Kidney (tissue), 14 donors: ENCODE results near the gene SMTN. TPM values are rescaled to one million over a fixed set of nuclear protein-coding genes. Genes with fewer than 3 reads are reported as not detected.

Experiments used
- DNase-seq, 5 donors: peaks; one replicate each; pipeline ENCODE4 v3.0.0-alpha.2; 2013 to 2020
- FAIRE-seq: peaks from 2 replicates; lab custom pipeline; 2012; peaks lifted over from hg19 to GRCh38; lab: Jason Lieb, UNC
- H3K27ac ChIP-seq, 2 donors: one replicate each; pipeline ENCODE4 v1.7.0; 2013; ENCODE audit warnings: low read depth in 2 of 2, low read length in 2 of 2, inconsistent platforms in 1 of 2
- H3K27me3 ChIP-seq: one replicate; pipeline ENCODE4 v1.7.1; 2013; ENCODE audit warnings: low read length, inconsistent platforms; ENCODE audit not compliant: control insufficient read depth, insufficient read depth
- H3K36me3 ChIP-seq, 3 donors: one replicate each; pipeline versions ENCODE4 v1.7.0 to v1.7.1; 2013; ENCODE audit warnings: low read length in 3 of 3, control low read depth in 1 of 3, inconsistent platforms in 1 of 3; ENCODE audit not compliant: insufficient read depth in 3 of 3, control insufficient read depth in 2 of 3
- H3K4me1 ChIP-seq, 3 donors: one replicate each; pipeline versions ENCODE4 v1.7.0 to v1.7.1; 2013; ENCODE audit warnings: low read length in 3 of 3, inconsistent platforms in 1 of 3, low read depth in 1 of 3; ENCODE audit not compliant: control insufficient read depth in 2 of 3, insufficient read depth in 2 of 3
- H3K4me3 ChIP-seq, 3 donors: one replicate each; pipeline versions ENCODE4 v1.7.0 to v1.8.1; 2013; ENCODE audit warnings: low read length in 3 of 3, control low read depth in 1 of 3, inconsistent platforms in 1 of 3
- H3K9ac ChIP-seq, 3 donors: one replicate each; pipeline versions ENCODE4 v1.7.0 to v1.7.1; 2013; ENCODE audit warnings: low read length in 3 of 3, control low read depth in 1 of 3, inconsistent platforms in 1 of 3
- H3K9me3 ChIP-seq, 3 donors: one replicate each; pipeline versions ENCODE4 v1.7.0 to v1.7.1; 2013; ENCODE audit warnings: low read length in 3 of 3, control low read depth in 1 of 3, inconsistent platforms in 1 of 3; ENCODE audit not compliant: control insufficient read depth in 2 of 3, insufficient read depth in 1 of 3
- CTCF ChIP-seq: IDR thresholded peaks from 3 replicates; pipeline ENCODE4 v1.5.1; 2012; ENCODE audit warnings: mild to moderate bottlenecking, moderate library complexity, borderline replicate concordance; ENCODE audit not compliant: insufficient read depth; ENCODE audit errors: extremely low read depth
- intact Hi-C: fragments of 100-400 bp; cut with DNase I; formaldehyde crosslinking; loops from one replicate; pipeline ENCODE4 v1.11.1; 2022
- polyA plus RNA-seq: library from polyadenylated mRNA; stranded (reverse); fragments of 350-450 nt; fragmentation: Illumina TruSeq; extraction: RNeasy Lipid Tissue Mini Kit (QIAGEN cat#74804); gene quantifications from one replicate; pipeline ENCODE4 v1.2.3, GENCODE V29; 2014; ENCODE audit warnings: low read depth, low replicate concordance; ENCODE audit not compliant: insufficient read depth
- total RNA-seq: library from RNA; stranded (reverse); fragmentation: NEBNext Ultra II Directional; extraction: Animal tissue kit (Norgen Biotek cat#: 25700); gene quantifications from one replicate; pipeline ENCODE4 v1.2.1, GENCODE V29; 2021
- donor health status: control.
- donor health status: control.
- donor health status: control.
- donor health status: control.
- donor health status: control.
- donor health status: DM: yes; HTN: yes; CAD: no.
- donor health status: Normal renal cell carcinoma (clear cell type).

Gene SMTN
- total and polyA plus RNA-seq, 2 donors from 2014 or later, result 64.4 to 67.7 TPM

DNA sequence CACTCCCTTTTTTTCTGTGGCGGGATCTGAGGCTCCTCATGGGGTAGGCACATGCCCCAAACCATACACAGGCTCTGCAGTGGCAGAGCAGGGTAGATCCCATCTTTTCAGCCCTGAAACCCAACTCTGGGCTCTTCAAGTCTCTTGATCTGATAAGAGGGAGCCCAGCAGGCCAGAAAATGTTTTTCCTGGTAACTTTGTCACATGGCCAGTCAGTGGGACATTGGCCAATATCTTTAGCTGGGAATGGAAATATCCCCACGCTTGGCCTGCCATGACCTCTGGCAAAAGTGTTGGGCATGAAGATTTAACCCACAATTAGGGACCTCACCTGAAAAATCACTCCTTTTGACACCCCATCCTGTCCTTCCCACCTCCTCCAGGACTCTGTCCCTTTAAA, 49.8 kb downstream of the SMTN start:
- no peak for TF ChIP-seq CTCF
- H3K27ac ChIP-seq, result peak overlapping the region; percentile 55 to 91
- H3K9ac ChIP-seq, result no peak overlapping the region
- H3K4me3 ChIP-seq, result no peak overlapping the region
- intact Hi-C loops, result no loop called here
- peaks cover 0 to 8% (median 0%) of the 10 kb centered on the region in 3 donors for H3K4me1 ChIP-seq
- DNase-seq, result no peak
- H3K9me3 ChIP-seq, result no peaks in the 10 kb centered on the region
- peaks cover 0 to 2% (median 0%) of the 10 kb centered on the region in 3 donors for H3K36me3 ChIP-seq
- FAIRE-seq, result no peak
- H3K27me3 ChIP-seq, result no peaks in the 10 kb centered on the region

DNA sequence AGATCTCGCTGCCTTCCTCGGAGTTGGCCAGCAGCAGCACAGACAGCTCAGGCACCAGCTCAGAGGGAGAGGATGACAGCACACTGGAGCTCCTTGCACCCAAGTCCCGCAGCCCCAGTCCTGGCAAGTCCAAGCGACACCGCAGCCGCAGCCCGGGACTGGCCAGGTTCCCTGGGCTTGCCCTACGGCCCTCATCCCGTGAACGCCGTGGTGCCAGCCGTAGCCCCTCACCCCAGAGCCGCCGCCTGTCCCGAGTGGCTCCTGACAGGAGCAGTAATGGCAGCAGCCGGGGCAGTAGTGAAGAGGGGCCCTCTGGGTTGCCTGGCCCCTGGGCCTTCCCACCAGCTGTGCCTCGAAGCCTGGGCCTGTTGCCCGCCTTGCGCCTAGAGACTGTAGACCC, 52.8 kb downstream of the SMTN start:
- Histone ChIP-seq H3K4me1 (peaks cover 0 to 3% (median 0%) of the 10 kb centered on the region in 3 donors), H3K9me3 (no peaks in the 10 kb centered on the region), H3K27ac (no peak overlapping the region), H3K4me3 (no peak overlapping the region), H3K36me3 (no peaks in the 10 kb centered on the region), H3K9ac (no peak overlapping the region), H3K27me3 (no peaks in the 10 kb centered on the region)
- intact Hi-C loops, result no loop called here
- TF ChIP-seq CTCF, result no peak
- FAIRE-seq, result no peak
- DNase-seq, result no peak

DNA sequence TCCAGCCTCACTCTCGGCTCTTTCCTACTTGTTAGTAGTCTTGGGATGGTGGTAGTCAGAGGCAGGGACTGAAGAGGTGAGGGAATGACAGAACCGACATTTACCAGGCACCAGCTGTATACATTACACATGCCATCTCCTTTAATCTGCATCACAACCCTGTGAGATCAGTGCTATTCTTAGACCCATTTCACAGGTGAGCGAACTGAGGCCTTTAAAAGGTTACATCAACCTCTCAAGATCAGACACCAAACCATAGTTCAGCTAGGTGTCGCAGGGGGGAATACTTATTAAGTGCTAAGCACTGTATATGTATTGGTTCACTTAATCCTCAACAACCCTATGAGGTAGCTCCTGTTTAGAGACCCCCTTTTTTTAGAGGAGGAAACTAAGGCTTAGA, 53.6 kb downstream of the SMTN start:
- Histone ChIP-seq H3K27ac (no peak overlapping the region), H3K9ac (no peak overlapping the region), H3K27me3 (no peaks in the 10 kb centered on the region), H3K4me1 (peaks cover 0 to 3% (median 0%) of the 10 kb centered on the region in 3 donors), H3K9me3 (no peaks in the 10 kb centered on the region), H3K36me3 (no peaks in the 10 kb centered on the region), H3K4me3 (no peak overlapping the region)
- FAIRE-seq (no peak), DNase-seq (no peak)
- TF ChIP-seq CTCF, result no peak
- intact Hi-C loops, result no loop called here

DNA sequence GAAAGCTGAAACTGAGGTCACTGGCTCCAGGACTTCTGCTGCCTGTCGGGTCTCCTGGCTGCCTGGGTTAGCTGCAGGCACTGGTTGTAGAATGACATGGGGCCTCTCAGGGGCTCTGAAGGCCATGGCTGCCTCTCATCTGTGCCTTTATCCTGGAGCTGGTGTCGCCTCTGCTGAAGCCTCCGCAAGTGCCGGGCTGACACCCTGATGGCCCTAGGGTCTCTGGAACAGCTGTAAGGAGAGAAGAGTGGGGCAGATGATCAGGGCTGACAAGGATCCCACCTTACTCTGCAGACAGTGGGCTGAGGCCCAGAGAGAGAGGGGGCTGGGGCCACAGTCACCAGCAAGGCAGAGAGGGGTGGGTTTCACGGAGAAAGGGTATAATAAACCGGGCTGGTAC, 54.6 kb downstream of the SMTN start:
- Histone ChIP-seq H3K27ac (no peak overlapping the region), H3K4me3 (no peak overlapping the region), H3K27me3 (no peaks in the 10 kb centered on the region), H3K36me3 (no peaks in the 10 kb centered on the region), H3K9me3 (no peaks in the 10 kb centered on the region), H3K9ac (no peak overlapping the region), H3K4me1 (peaks cover 0 to 4% (median 0%) of the 10 kb centered on the region in 3 donors)
- no peak for TF ChIP-seq CTCF
- FAIRE-seq (no peak), DNase-seq (no peak)
- intact Hi-C loops, result no loop called here
